Embryonic facial prominence (tissue), 1 donor: ENCODE measurements around the gene SMARCA2.

Experiments
- DNase-seq: peaks from one replicate; pipeline ENCODE4 v3.0.0-alpha.2; 2016; ENCODE audit errors: extremely low spot score

Gene SMARCA2

DNA sequence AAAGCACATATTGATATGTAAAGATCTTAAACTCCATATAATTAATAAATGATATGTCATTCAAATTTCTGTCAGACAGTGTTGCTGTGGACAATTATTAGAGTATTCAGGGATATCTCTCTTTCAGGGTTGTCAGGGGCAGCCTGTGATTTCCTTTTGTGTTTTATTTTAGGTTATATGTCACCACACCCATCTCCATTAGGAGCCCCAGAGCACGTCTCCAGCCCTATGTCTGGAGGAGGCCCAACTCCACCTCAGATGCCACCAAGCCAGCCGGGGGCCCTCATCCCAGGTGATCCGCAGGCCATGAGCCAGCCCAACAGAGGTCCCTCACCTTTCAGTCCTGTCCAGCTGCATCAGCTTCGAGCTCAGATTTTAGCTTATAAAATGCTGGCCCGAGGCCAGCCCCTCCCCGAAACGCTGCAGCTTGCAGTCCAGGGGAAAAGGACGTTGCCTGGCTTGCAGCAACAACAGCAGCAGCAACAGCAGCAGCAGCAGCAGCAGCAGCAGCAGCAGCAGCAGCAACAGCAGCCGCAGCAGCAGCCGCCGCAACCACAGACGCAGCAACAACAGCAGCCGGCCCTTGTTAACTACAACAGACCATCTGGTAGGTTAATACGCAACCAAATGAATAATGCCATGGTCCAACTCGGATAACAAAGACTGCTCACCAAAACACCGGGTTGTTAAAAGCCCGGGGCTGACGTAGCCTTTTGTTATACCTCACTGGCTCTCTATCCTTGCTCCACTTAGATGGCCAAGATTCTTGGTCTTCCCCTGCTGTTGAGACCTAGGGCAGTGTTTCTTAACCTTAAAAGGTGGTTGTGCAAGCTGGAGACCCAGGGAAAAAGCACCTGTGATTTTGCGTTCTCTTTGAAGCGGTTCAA lies 24.4 kb downstream of the SMARCA2 start:
- DNase-seq, result no peak

GRCh38 chr9:2040828-2041227 lies 25.7 kb downstream of the SMARCA2 start:
- DNase-seq, result no peak

DNA sequence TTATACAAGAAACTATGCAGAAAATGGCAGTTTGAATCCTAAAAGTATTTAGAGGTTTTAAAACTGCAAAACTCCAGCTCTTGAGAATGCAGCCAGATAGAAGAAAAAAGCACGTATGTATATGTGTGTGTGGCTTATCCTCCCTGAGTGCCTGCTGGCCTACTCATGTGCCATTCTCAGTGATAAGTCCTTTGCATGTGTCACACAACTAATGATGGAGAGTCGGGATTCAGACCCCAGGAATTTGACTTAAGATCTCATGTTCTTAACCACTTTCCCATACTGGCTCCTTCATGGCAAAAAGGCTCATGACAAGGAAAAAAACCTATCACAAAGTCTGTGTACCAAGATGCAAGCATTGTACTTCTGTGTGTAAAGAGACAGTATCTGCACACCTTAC lies 26.6 kb downstream of the SMARCA2 start:
- no peak for DNase-seq

DNA sequence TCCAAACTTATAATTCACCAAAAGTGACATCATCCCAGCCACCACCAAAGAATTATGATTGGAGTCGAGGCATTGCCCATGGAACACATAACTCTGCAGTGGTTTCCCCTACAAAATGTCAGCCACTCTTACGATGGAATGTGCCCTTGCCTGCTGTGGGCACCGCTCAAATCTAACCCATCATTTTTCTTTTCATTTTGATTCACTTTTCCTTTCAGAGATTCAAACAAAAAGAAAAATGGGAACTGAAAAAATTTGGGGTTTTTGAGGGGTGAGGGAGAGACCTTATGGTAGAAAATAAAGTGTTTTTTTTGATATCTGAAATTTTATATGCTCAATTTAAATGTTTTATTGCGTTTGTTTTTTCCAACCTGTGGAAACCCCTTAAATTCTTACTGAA lies 28.1 kb downstream of the SMARCA2 start:
- no peak for DNase-seq

DNA sequence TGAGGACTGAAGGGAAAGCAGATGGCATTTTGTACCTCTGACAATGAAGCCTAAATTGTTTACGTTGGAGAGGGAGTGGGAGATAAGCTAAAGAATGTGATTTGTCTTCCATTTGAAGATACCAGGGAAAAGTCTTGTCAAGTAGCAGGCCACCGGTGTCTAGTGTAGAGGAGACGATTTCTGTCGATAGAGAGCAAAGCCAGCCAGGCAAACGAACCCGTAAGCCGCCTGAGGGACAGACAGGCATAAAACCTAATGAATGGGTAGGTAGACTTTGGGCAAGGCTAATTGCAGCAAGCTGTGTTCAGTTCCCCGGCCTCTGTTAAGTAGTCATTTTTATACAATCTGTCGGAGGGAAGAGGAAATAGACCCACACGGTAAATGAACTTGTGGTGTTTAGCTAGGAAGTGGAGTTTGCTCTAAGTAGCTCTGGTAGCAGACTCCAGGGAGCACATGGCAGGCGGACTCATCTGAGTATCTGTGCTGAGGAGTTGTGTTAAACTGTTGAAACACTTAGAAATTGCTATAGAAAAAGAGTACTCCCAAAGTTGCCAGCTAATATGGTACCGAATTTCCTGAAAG lies 28.8 kb downstream of the SMARCA2 start:
- no peak for DNase-seq

DNA sequence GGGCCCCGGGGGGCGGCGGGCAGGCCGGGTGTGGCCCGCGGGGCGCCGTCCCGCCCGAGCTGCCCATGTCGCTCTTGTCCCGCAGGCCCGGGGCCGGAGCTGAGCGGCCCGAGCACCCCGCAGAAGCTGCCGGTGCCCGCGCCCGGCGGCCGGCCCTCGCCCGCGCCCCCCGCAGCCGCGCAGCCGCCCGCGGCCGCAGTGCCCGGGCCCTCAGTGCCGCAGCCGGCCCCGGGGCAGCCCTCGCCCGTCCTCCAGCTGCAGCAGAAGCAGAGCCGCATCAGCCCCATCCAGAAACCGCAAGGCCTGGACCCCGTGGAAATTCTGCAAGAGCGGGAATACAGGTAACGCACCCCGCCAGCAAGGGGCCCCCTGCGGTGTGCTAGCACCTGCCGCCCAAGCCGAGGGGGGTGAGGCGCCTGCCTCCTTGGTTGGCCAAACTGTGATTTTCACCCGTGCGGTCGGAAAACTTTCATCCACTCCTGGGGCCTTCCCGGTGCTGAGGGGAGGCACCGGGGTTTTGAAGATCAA lies 32.1 kb downstream of the SMARCA2 start:
- no peak for DNase-seq

DNA sequence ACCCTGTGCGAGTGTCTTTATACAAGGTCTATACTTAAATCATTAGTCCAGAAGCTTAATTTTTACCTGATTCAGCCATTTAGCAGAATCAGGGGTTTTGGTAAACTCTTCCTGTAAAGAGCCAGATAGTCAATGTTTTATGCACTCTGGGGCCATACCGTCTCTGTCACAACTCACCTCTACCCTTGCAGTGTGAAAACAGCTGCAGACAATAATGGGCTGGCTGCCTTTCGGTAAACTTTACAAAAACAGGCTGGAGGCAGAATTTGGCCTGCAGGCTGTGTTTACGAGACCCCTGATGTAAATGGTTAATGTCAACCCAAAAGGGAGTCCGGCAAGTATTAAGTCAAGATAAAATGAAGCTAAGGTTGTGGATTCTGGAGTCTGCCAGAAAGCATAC lies 32.8 kb downstream of the SMARCA2 start:
- DNase-seq, result no peak

- DNase-seq, result no peak
Observed at GRCh38 chr9:2050236-2050635, 35.1 kb downstream of the SMARCA2 start.

DNA sequence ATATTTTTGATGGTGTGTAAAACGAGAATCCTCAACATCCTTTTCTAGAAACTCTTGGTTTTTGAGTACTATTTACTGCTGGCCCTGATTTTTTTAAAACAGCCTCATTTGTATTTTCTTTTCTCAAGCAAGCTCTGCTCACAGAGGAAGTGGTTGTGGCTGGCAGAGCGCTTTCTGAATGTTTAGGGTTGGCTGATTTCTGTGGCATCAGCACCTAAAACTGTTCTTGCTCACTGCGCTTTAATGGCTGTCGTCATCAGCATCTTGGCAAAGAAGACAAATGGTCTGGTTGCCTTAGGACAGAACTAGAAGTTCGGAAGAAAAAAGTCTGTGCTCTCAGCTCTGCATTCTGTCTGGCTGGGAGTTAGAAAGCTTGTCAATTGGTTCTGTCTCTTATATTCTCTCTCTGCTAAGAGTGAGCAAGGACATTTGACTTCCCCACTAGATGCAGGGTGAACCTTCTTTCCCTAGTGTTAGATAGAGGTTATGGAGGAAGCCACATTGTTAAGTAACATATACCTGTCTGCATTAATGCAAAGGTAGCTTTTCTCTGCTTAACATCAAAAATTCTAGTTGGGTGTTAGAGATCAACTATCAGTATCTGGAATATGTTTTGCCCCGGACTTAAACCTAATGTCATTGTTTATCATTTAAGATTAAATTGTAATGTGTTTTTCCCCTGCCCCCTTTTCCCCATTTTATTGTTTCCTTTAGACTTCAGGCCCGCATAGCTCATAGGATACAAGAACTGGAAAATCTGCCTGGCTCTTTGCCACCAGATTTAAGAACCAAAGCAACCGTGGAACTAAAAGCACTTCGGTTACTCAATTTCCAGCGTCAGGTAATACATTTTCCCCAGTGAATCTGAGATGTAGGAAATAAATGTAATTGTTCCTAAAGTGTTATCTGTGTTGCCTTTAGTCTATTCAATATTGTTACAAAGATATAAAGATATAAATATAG lies 39.0 kb downstream of the SMARCA2 start:
- no peak for DNase-seq

DNA sequence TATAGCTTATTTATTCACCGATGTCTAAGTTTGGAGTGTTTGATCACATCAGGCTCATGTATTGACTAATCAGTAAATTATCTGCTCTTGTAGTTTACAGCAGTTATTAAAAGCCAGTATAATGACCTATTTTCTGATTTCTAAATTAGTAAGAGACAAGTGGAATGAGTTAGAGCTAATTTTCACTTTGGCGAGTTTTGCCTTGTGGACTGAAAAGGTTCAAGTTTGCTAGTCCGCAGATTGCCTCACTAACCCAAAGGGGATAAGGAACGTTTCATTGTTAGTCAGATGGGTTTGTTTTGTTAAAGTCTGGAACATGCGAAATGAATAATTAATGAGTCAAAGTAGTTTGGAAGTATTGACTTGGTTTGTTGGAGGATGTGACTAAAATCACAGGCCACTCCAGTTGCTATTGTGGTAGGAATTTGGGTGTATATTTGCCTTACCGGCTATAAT lies 40.1 kb downstream of the SMARCA2 start:
- DNase-seq, result no peak

DNA sequence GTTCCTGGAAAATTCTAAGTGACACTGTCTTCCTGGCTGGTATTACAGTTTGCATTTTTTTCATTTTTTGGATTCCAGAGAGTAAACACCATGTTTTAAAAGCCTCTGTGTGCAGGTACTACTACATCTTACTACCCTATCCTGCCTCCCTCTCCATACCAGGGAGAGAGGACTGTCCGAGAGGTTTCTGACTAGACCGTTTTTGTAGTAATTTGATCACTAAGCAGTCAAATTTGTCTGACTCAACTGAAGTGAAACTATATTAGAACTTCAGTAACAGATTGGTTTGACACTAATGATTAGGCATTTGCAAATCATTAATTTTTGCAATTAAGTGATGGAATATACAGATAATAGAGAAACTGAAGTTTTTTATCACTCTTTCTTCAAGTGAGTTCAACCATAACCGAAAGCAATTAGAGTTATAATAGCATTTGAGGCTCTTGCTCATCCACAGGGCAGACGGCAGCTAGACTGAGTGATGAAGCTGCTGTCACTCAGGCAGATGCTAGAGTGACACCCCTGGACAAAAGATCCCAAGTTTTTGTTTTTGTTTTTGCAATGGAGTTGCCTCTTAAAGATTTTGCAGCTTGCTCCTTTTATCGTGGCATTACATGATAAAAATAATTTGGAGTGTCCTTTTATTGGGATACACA lies 44.3 kb downstream of the SMARCA2 start:
- DNase-seq, result no peak

GRCh38 chr9:2060424-2060823 lies 45.3 kb downstream of the SMARCA2 start:
- no peak for DNase-seq

GRCh38 chr9:2065704-2066103 lies 50.6 kb downstream of the SMARCA2 start:
- no peak for DNase-seq

DNA sequence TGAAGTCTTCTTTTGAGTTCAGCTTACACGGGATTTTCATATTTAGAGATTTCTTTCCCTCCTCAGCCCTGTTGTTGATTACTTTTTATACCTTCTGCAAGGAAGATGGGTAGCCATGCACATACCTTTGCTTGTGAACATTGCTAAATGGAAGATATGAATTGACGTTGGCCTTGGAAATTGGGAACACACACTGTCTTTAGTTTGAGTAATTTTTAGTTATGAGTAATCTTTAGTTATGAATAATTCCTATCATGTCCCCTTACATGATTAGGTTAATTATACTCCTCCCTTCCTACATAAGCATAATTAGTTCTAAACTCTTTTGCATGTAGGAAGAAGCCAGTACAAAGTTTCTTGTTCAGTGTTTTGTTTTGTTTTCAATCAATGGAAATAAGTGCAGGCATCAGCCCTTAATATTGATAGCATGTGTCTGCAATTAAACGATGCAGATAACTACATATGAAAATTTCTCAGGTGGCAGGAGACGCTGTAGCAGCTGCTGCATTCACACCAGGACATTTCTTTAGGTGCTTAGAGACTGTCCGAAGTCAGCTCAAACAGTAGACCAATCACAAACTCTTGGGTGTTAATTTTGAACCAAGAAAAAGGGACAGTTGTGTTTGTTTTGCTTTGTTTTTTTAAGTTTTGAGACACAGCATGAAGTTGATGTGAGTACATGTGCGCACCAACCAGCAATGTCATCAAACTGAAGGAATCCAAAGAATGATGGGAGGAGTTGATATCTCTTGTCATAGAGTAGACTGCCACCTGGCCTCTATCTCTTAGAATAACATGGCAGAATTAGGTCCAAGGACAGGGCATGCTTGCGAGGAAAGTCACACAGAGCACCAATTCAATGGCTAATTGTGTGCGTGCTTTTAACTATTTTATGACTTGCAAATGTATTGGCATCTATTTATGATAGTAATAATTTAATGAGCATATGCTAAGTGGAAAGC lies 51.4 kb downstream of the SMARCA2 start:
- DNase-seq, result no peak

DNA sequence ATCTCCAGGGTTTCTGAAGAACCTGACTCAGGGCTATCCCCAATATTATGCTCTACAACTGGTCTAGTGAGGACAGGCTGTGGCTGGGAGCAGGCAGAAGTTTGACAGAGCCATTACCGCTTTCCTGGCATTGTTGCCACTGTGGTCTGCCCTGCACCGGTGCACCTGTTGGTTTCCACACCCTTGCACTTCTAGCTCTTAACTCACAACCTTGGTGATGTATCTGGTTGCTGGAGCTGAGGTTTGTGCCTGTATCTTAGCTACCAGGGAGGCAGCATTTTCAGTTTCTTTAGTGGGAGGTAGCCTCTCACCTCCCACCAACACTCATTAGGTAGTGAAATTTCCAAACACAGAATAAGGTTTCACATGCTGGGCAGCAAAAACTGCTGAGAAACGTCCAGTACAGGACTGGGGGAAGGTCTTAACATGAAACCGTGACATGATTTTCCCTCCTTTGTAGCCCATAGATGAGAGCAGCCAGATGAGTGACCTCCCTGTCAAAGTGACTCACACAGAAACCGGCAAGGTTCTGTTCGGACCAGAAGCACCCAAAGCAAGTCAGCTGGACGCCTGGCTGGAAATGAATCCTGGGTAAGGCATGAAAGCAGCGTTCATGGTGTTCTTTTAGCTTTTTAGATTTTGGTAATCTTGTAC lies 57.7 kb downstream of the SMARCA2 start:
- DNase-seq, result no peak

- DNase-seq, result no peak
Observed at GRCh38 chr9:2082772-2083171, 67.6 kb downstream of the SMARCA2 start.

DNA sequence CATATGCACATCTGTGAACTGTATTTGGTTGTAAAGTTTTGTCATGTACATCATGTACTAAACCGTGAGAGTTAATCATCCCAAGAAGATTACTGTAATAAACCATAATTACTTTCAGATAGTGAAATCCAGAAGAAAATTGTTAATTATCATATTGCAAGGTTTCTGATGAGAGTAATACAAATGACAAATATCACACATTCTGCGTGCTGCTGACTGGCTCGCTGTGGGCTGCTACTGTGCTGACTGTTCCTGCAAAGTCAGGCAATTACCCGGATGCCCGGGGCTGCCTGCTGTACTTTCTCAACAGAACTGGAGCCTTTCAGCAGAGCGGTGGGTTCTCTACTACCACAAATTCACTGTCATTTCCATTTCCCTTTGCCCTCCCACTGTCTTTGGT lies 68.3 kb downstream of the SMARCA2 start:
- no peak for DNase-seq

DNA sequence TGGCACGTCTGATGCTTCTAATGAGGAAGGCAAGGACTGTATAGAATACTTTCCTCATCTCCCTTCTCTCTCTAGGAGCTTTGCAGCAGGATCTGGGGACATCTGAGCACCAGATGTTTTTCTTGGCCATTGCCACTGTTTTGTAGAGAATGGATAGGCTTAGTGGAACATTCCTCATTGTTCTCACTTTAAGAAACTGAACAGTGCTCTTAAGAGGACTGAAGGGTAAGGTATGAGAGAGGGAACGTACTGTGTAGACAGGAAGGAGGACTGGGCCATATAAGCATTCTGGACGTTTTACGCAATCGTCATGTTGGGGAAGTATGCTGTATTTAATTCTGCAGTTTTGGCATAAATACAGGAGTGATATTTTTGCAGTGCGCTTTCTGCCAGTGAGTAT lies 70.6 kb downstream of the SMARCA2 start:
- peak; percentile 53 for DNase-seq

DNA sequence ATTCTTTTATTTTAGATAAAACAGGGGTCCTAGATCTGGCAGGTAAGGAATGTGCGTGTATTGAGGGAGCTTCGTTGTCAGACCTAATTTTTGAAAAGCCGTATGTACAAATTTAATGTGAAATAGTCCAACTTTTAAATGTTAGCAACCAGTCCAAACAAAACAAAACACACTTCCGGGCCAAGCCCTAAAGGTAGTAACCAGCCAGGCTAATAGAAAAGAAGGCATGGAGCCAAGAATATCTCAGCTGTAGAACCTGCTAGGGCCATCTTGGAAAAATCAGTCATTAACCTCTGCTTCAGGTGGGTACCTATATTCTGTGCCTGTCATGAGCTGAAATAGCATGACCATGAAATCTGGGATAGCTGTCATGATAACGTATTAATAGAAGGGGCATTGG lies 71.0 kb downstream of the SMARCA2 start:
- no peak for DNase-seq

- DNase-seq, result no peak
Observed at GRCh38 chr9:2086971-2087370, 71.8 kb downstream of the SMARCA2 start.
